Smooth muscle cell (in vitro differentiated cells): ENCODE data around the gene SLC6A12. TPM values are rescaled to one million over a fixed set of nuclear protein-coding genes. Genes with fewer than 3 reads are reported as not detected.

Experiments used
- DNase-seq: peaks from one replicate; lab custom pipeline; 2025; ENCODE audit not compliant: unreplicated experiment; lab: John Stamatoyannopoulos, UW
- H2AFZ ChIP-seq: fragments of 200-600 bp; sonication (generic); 2 replicates; pipeline ENCODE4 v1.6.0; 2016; ENCODE audit warnings: antibody characterized with exemption, low read depth, mild to moderate bottlenecking
- H3F3A ChIP-seq: fragments of 200-600 bp; sonication (generic); 2 replicates; pipeline ENCODE4 v1.6.0; 2017; ENCODE audit warnings: antibody characterized with exemption, low read depth
- H3K27ac ChIP-seq: fragments of 200-600 bp; sonication (generic); 2 replicates; pipeline ENCODE4 v1.5.1; 2016; ENCODE audit warnings: low read depth, mild to moderate bottlenecking
- H3K27me3 ChIP-seq: fragments of 200-600 bp; sonication (generic); 2 replicates; pipeline ENCODE4 v1.6.1; 2016; ENCODE audit warnings: low read depth, mild to moderate bottlenecking
- H3K36me3 ChIP-seq: fragments of 200-600 bp; sonication (generic); 2 replicates; pipeline ENCODE4 v1.5.1; 2016; ENCODE audit warnings: low read depth
- H3K4me1 ChIP-seq: fragments of 200-600 bp; sonication (generic); 2 replicates; pipeline ENCODE4 v1.5.1; 2016; ENCODE audit warnings: low read depth
- H3K4me2 ChIP-seq: fragments of 200-600 bp; sonication (generic); 2 replicates; pipeline ENCODE4 v1.6.0; 2016; ENCODE audit warnings: mild to moderate bottlenecking
- H3K4me3 ChIP-seq: fragments of 200-600 bp; sonication (generic); 2 replicates; pipeline ENCODE4 v1.5.1; 2016; ENCODE audit warnings: mild to moderate bottlenecking
- H3K79me2 ChIP-seq: fragments of 200-600 bp; sonication (generic); 2 replicates; pipeline ENCODE4 v1.6.0; 2016; ENCODE audit warnings: low read depth, mild to moderate bottlenecking
- H3K9ac ChIP-seq: fragments of 200-600 bp; sonication (generic); 2 replicates; pipeline ENCODE4 v1.6.0; 2016; ENCODE audit warnings: low read depth
- H3K9me3 ChIP-seq: fragments of 200-600 bp; sonication (generic); replicated peaks from 2 replicates; pipeline ENCODE4 v1.5.1; 2016; ENCODE audit warnings: low read depth
- H4K20me1 ChIP-seq: fragments of 200-600 bp; sonication (generic); 2 replicates; pipeline ENCODE4 v1.6.0; 2016; ENCODE audit warnings: low read depth
- CTCF ChIP-seq: fragments of 200-600 bp; sonication (generic); IDR thresholded peaks from 2 replicates; pipeline ENCODE4 v1.5.1; 2017; ENCODE audit warnings: borderline replicate concordance, mild to moderate bottlenecking, antibody characterized with exemption; ENCODE audit not compliant: insufficient read depth, poor library complexity, severe bottlenecking
- WGBS: methylation state at CpG from one replicate; pipeline ENCODE4 v1.1.7; 2016; ENCODE audit warnings: low lambda C conversion rate; 5-methylcytosine and 5-hydroxymethylcytosine counted together
- polyA plus RNA-seq: library from polyadenylated mRNA; unstranded; fragments of >200 nt; fragmentation: Nextera tagmentation; extraction: Ambion mirVana; gene quantifications from 2 replicates; pipeline ENCODE4 v1.2.1, GENCODE V29; 2016
- total RNA-seq: library from RNA; depleted of rRNA; stranded (reverse); fragments of >200 nt; gene quantifications from 2 replicates; pipeline ENCODE4 v1.2.3, GENCODE V29; 2014

Gene SLC6A12
- total and polyA plus RNA-seq, 2 experiments from 2014 or later: 0.22 TPM; not detected in 1

GRCh38 chr12:172732-173161 lies 41.2 kb downstream of the SLC6A12 start:
- TF ChIP-seq CTCF: no peak
- 88% methylated on average over 13 of the region's 15 CpGs for WGBS
- no peaks in the 10 kb centered on the region for H3K9me3 ChIP-seq

GRCh38 chr12:171743-172676 lies 41.9 kb downstream of the SLC6A12 start:
- no peaks in the 10 kb centered on the region for H3K79me2 ChIP-seq
- WGBS: 86% methylated on average over 16 of the region's 18 CpGs
- H3K4me1 ChIP-seq: peaks cover 21% of the 10 kb centered on the region
- H3K36me3 ChIP-seq: no peaks in the 10 kb centered on the region
- H3K4me2 ChIP-seq: no peak overlapping the region
- no peaks in the 10 kb centered on the region for H3K9me3 ChIP-seq
- DNase-seq: no peak
- H4K20me1 ChIP-seq: no peaks in the 10 kb centered on the region
- H3F3A ChIP-seq: no peaks in the 10 kb centered on the region
- no peaks in the 10 kb centered on the region for H3K27me3 ChIP-seq
- no peak overlapping the region for H3K27ac ChIP-seq
- no peak for TF ChIP-seq CTCF
- H2AFZ ChIP-seq: no peak overlapping the region
- no peak overlapping the region for H3K4me3 ChIP-seq
- H3K9ac ChIP-seq: no peak overlapping the region

More at GRCh38 chr12:172732-173161, 41.2 kb downstream of the SLC6A12 start:
- Histone ChIP-seq H3F3A (no peaks in the 10 kb centered on the region), H3K27ac (no peak overlapping the region), H3K4me3 (no peak overlapping the region), H3K9ac (no peak overlapping the region), H3K36me3 (no peaks in the 10 kb centered on the region), H3K79me2 (no peaks in the 10 kb centered on the region), H3K27me3 (no peaks in the 10 kb centered on the region), H2AFZ (no peak overlapping the region), H3K4me2 (no peak overlapping the region), H3K4me1 (peaks cover 25% of the 10 kb centered on the region), H4K20me1 (no peaks in the 10 kb centered on the region)
- no peak for DNase-seq

GRCh38 chr12:171276-171675 lies 42.7 kb downstream of the SLC6A12 start:
- 92% methylated on average over 10 of the region's 10 CpGs for WGBS
- Histone ChIP-seq H2AFZ (no peak overlapping the region), H3K9me3 (no peaks in the 10 kb centered on the region)

More at GRCh38 chr12:171276-171675, 42.7 kb downstream of the SLC6A12 start:
- Histone ChIP-seq H3K4me2 (no peak overlapping the region), H3F3A (no peaks in the 10 kb centered on the region), H3K27me3 (no peaks in the 10 kb centered on the region), H3K9ac (no peak overlapping the region), H4K20me1 (no peaks in the 10 kb centered on the region), H3K4me1 (peaks cover 23% of the 10 kb centered on the region), H3K27ac (no peak overlapping the region), H3K36me3 (no peaks in the 10 kb centered on the region), H3K79me2 (no peaks in the 10 kb centered on the region), H3K4me3 (no peak overlapping the region)
- no peak for DNase-seq
- no peak for TF ChIP-seq CTCF
